HG03097 (cell line): ENCODE measurements around the gene NDST1.

Source experiments
- ATAC-seq: cut with Tn5 transposase; IDR thresholded peaks from one replicate; pipeline ENCODE4 v1.9.1; 2021; ENCODE audit not compliant: unreplicated experiment, low FRiP score

Gene NDST1

GRCh38 chr5:150561571-150562275, 53.8 kb downstream of the NDST1 start:
- no peak for ATAC-seq

GRCh38 chr5:150562832-150563231, 54.9 kb downstream of the NDST1 start:
- no peak for ATAC-seq

GRCh38 chr5:150565868-150566267, 57.9 kb downstream of the NDST1 start:
- no peak for ATAC-seq

GRCh38 chr5:150567031-150567717, 59.2 kb downstream of the NDST1 start:
- no peak for ATAC-seq

GRCh38 chr5:150568663-150569062, 60.7 kb downstream of the NDST1 start:
- ATAC-seq, result no peak

- no peak for ATAC-seq
Observed at GRCh38 chr5:150570333-150570732, 62.4 kb downstream of the NDST1 start.

- no peak for ATAC-seq
Observed at GRCh38 chr5:150571836-150572235, 63.9 kb downstream of the NDST1 start.

GRCh38 chr5:150573216-150573615, 65.3 kb downstream of the NDST1 start:
- no peak for ATAC-seq

- ATAC-seq, result no peak
Observed at GRCh38 chr5:150573867-150574817, 66.2 kb downstream of the NDST1 start.

GRCh38 chr5:150574818-150575547, 67.1 kb downstream of the NDST1 start:
- ATAC-seq, result no peak

GRCh38 chr5:150575745-150576448, 68.0 kb downstream of the NDST1 start:
- no peak for ATAC-seq

GRCh38 chr5:150576449-150576949, 68.6 kb downstream of the NDST1 start:
- ATAC-seq, result no peak

- no peak for ATAC-seq
Observed at GRCh38 chr5:150577378-150578139, 69.6 kb downstream of the NDST1 start.

- no peak for ATAC-seq
Observed at GRCh38 chr5:150578781-150579461, 71.0 kb downstream of the NDST1 start.

GRCh38 chr5:150579462-150580400, 71.8 kb downstream of the NDST1 start:
- no peak for ATAC-seq

GRCh38 chr5:150580917-150581316, 73.0 kb downstream of the NDST1 start:
- ATAC-seq, result no peak
